ENCODE results near the gene RERG. TPM values are rescaled to one million over a fixed set of nuclear protein-coding genes. Genes with fewer than 3 reads are reported as not detected.

RERG gene
- total RNA-seq: not detected in 2 replicates

DNA sequence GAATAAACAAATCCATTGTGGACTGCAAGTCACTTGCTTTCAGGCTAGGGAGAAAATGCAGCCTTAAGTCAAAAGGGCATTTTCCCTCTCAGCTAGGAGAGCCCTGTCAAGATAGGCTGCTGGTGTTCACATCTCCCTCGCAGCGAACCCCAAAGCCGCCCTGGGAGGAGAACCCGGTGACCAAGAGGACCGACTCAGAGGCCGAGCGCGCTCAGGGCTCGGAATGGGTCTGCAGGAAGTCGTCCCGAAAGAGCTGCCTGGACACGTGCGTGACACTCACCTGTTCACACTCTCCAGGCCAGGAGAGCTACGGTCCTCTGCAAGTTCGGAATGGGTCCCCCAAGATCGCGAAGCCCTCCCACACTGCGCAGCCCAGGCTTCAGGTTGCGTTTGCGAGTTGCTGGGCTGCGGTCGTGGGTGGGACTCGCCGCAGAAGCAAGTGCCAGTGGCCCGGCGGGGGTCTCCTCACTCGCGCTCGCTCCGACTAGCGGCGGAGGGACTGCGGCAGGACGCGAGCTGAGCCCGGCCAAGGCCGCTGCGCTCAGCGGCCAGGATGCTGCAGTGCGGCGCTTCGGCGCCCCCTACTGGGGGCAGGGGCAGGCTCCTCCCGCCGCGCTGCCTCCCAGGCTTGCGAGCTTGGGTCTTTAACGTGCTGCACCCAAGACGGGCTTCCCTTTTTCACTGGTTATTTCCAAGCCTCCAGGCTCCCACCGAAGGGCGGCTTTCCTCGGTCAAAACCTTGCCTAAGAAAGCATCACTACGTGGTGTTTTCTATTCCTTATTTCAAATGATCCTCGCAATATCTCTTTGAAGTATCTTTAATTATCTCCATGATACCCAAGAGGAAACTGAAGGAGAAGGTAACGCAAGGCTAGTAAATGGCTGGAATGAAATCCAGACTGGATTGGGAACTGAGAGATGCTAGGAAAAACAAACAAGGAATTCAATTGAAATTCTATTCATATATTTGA lies at the start of gene RERG:
Gene RERG (minus strand): TSS at position 503 of the 971 bp plus-strand sequence. CDS start 3,928 bp downstream, outside the sequence.

Other genes starting within 250 kb of the RERG start
- not detected in 2 replicates for gene PDE6H, start 248.4 kb downstream of the RERG start, total RNA-seq
- gene PTPRO, start 101.1 kb upstream of the RERG start, total RNA-seq: not detected in 2 replicates